Calu3 (cell line): Measurements from ENCODE around the gene GAL3ST2. TPM values are rescaled to one million over a fixed set of nuclear protein-coding genes. Genes with fewer than 3 reads are reported as not detected.

Experiments
- BruUV-seq: library from RNA; stranded (reverse); fragments of 400-500 nt; replicated peaks from 2 replicates; lab custom pipeline; 2021; lab: Mats Ljungman, UMichigan
- CTCF ChIA-PET: fragments of 300-600 bp; sonication (Branson Sonifier 250); formaldehyde crosslinking; loops from one replicate; lab custom pipeline; 2022; ENCODE audit warnings: antibody characterized with exemption; lab: Charles Lee
- DNase-seq: peaks from one replicate; pipeline ENCODE4 v3.0.0; 2022
- H3K27ac Mint-ChIP-seq: one replicate; pipeline ENCODE4 v1.8.0; 2022; ENCODE audit warnings: mixed read lengths; ENCODE audit not compliant: unreplicated experiment
- H3K27me3 Mint-ChIP-seq: one replicate; pipeline ENCODE4 v1.8.0; 2022; ENCODE audit warnings: mixed read lengths; ENCODE audit not compliant: unreplicated experiment
- H3K36me3 Mint-ChIP-seq: one replicate; pipeline ENCODE4 v1.8.0; 2022; ENCODE audit warnings: mild to moderate bottlenecking, moderate library complexity, mixed read lengths; ENCODE audit not compliant: insufficient read depth, unreplicated experiment
- H3K4me1 Mint-ChIP-seq: one replicate; pipeline ENCODE4 v1.8.0; 2022; ENCODE audit warnings: mild to moderate bottlenecking, low read depth, mixed read lengths; ENCODE audit not compliant: unreplicated experiment
- H3K4me3 Mint-ChIP-seq: one replicate; pipeline ENCODE4 v1.8.0; 2022; ENCODE audit warnings: mild to moderate bottlenecking, low read depth, moderate library complexity, mixed read lengths; ENCODE audit not compliant: unreplicated experiment
- H3K9me3 Mint-ChIP-seq: one replicate; pipeline ENCODE4 v1.8.0; 2022; ENCODE audit warnings: low read depth, mixed read lengths; ENCODE audit not compliant: unreplicated experiment
- intact Hi-C: fragments of 100-400 bp; cut with micrococcal nuclease; formaldehyde crosslinking; loops from one replicate; pipeline ENCODE4 v1.10.0; 2022; ENCODE audit not compliant: unreplicated experiment
- total RNA-seq: library from RNA; stranded (reverse); gene quantifications from 2 replicates; pipeline ENCODE4 v1.2.3, GENCODE V29; 2022
- TF ChIP-seq, protein P1 (sequence below): fragments of 200-600 bp; IDR thresholded peaks from one replicate; pipeline ENCODE4 v1.8.0; 2022; ENCODE audit warnings: antibody characterized with exemption; ENCODE audit not compliant: unreplicated experiment

GAL3ST2 gene
- total RNA-seq, 1 experiment from 2014 or later = not detected

DNA sequence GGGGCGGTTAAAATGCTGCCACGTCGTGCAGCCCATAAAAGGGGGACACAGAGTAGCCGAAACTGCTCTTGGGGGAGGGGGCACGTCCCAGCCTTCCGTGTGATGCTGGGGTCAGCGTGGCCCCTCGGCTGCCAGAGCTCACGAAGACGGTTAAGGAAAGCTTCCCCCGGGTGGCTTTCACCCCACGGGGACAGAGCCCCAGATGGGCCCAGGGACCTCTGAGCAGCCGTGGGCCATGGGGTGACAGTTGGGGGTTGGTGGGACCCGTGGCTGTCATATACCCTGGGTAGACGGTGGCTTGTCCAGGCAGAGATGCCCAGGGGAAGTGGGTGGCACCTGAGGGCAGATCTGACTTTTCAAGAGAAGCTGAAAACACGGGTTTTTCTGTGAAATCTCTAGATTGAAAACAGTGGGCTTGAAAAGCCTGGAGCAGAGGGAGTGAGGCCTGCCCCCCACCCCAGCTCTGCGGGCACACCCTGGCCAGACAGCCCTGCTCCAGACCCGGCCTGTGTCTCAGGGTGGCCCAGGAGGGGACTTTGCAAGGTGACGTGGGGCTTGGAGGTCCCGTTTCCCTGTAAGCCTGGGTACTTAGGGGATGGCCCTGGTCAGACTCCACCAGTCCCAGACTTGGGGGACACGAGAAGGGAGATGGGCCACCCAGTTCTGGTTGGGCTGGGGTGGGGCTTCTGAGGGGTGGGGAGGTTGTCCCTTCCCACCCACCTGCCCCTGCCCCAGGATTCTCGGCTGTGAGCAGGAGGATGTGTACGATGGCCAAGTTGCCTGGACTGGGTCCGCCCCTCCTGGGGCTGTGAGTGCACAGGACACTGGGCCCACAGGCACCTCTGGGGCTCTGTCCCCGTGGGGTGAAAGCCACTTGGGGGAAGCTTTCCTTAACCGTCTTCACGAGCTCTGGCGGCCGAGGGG lies 33.0 kb downstream of the GAL3ST2 start:
- no TSS peak for BruUV-seq
- Mint-ChIP-seq H3K27ac (no peak overlapping the region), H3K4me1 (no peaks in the 10 kb centered on the region)

DNA sequence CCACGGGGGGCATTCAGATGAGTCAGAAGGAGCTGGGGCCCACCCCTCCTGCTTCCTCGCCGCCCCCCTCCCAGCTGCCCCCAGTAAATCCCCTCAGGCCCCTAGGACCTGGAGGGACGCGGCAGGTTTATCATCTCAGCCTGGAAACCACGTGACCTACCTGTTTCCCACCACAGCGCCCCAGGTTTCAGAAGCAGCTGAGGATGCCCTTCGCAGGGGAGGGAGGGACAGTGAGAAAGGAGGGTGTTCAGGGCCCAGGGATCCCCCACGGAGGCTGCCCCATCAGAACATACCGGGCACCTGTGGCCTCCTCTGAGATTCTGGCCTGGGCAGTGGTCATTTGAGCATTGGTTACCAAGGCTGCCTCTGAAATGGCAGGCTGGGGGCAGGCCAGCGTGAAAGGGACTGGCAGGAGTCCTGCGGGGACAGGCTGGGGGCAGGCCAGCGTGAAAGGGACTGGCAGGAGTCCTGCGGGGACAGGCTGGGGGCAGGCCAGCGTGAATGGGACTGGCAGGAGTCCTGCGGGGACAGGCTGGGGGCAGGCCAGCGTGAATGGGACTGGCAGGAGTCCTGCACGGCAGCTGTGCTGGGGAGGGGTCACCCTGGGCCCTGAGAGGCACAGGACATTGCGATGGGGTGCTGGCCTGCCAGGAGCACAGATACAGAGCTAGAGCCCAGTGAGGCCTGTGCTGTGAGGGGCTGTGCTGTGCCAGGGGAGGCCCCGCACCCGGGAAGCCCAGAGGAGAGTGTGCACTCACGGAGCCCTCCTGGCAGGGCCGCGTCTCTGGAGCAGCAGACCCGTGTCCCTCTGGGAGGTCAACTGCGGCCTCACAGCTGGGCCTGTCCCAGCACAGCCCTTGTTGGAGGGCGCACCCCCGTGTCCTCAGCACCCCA lies 33.9 kb downstream of the GAL3ST2 start:
- no peak for DNase-seq
- CTCF ChIA-PET = no interaction called here
- Mint-ChIP-seq H3K9me3 (no peaks in the 10 kb centered on the region), H3K4me1 (no peaks in the 10 kb centered on the region), H3K4me3 (no peak overlapping the region), H3K27ac (no peak overlapping the region), H3K36me3 (no peaks in the 10 kb centered on the region), H3K27me3 (peaks cover 29% of the 10 kb centered on the region)
- TF ChIP-seq, protein P1, sequence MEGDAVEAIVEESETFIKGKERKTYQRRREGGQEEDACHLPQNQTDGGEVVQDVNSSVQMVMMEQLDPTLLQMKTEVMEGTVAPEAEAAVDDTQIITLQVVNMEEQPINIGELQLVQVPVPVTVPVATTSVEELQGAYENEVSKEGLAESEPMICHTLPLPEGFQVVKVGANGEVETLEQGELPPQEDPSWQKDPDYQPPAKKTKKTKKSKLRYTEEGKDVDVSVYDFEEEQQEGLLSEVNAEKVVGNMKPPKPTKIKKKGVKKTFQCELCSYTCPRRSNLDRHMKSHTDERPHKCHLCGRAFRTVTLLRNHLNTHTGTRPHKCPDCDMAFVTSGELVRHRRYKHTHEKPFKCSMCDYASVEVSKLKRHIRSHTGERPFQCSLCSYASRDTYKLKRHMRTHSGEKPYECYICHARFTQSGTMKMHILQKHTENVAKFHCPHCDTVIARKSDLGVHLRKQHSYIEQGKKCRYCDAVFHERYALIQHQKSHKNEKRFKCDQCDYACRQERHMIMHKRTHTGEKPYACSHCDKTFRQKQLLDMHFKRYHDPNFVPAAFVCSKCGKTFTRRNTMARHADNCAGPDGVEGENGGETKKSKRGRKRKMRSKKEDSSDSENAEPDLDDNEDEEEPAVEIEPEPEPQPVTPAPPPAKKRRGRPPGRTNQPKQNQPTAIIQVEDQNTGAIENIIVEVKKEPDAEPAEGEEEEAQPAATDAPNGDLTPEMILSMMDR = no peak
- BruUV-seq = no TSS peak
- intact Hi-C loops = no loop called here

More for the DNA sequence above, 33.0 kb downstream of the GAL3ST2 start:
- CTCF ChIA-PET = no interaction called here
- DNase-seq = no peak
- TF ChIP-seq, protein P1 = no peak
- Mint-ChIP-seq H3K36me3 (no peaks in the 10 kb centered on the region), H3K27me3 (peaks cover 23% of the 10 kb centered on the region), H3K9me3 (no peaks in the 10 kb centered on the region), H3K4me3 (no peak overlapping the region)
- intact Hi-C loops = no loop called here

DNA sequence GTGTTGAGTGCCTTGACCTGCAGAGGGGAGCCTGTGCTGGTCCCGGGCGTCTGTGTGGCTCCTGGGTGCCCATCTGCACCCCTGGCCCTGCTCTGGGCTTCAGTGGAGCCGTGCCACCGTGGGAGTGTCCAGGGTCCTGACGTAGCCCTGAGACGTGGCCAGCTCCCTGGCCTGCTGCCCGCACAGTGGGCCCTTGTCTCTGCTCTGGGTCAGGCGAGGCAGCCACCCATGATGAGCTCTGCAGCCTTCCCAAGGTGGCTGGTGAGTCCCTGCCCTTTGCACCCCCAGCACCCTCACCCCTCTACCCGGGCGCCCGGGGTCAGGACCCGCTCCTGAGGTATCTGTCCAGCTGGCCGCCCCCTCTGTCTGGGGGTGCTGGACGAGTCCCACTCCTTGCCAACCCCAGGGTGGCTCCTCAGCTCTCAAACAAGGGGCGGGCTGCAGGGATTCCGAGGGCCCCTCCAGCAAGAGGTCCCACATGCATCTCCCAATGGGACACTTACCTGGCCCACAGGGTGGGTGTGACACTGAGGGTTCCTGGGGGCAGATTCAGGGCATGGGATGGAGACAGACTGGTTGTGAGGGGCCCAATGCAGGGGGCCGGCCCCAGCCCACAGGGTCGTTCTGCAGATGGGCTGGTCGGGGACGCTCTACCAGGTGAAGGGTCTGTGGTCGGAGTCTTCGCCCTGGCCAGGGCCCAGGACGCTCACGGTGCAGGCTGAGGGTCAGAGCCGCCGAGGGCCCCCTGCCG lies 34.8 kb downstream of the GAL3ST2 start:
- Mint-ChIP-seq H3K4me3 (no peak overlapping the region), H3K9me3 (no peaks in the 10 kb centered on the region), H3K27me3 (peaks cover 37% of the 10 kb centered on the region), H3K36me3 (no peaks in the 10 kb centered on the region), H3K4me1 (no peaks in the 10 kb centered on the region), H3K27ac (no peak overlapping the region)
- CTCF ChIA-PET = no interaction called here
- TF ChIP-seq, protein P1 = no peak
- intact Hi-C loops = no loop called here
- DNase-seq = no peak
- no TSS peak for BruUV-seq
